AG09309 (cell line): ENCODE measurements around the gene TGIF1.

ENCODE experiments used
- DNase-seq: peaks from one replicate; pipeline ENCODE4 v3.0.0-alpha.2; 2010; ENCODE audit warnings: low read depth
- H3K4me3 ChIP-seq: 2 replicates; pipeline ENCODE4 v1.5.1; 2011; ENCODE audit warnings: mild to moderate bottlenecking, low read depth, low read length, moderate library complexity; ENCODE audit not compliant: control insufficient read depth
- TF ChIP-seq, protein P1 (sequence below): IDR thresholded peaks from 2 replicates; pipeline ENCODE4 v1.5.1; 2011; ENCODE audit warnings: mild to moderate bottlenecking, low read depth, low read length, inconsistent platforms; ENCODE audit not compliant: insufficient read depth, control insufficient read depth; ENCODE audit errors: missing control alignments

The TGIF1 gene

DNA sequence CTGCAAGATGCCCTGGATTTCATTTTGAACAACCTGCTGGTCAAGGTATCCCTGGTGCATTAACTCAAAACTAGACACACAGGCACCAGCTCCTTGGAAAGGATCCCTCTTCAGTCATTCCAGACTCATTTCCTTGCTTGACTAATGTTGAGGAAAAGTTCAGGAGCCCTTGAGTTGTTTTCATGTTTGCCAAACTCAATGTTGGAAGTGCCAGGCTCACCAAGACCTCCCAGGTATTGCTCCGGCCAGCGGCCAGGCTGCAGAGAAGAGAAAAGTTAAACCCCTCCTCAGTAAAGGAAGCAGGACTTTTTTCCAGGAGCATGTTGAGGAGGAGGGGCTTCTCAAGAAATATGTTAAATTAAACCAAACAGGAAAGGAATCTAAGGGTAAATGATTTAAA, 42.7 kb downstream of the TGIF1 start:
- TF ChIP-seq, protein P1, sequence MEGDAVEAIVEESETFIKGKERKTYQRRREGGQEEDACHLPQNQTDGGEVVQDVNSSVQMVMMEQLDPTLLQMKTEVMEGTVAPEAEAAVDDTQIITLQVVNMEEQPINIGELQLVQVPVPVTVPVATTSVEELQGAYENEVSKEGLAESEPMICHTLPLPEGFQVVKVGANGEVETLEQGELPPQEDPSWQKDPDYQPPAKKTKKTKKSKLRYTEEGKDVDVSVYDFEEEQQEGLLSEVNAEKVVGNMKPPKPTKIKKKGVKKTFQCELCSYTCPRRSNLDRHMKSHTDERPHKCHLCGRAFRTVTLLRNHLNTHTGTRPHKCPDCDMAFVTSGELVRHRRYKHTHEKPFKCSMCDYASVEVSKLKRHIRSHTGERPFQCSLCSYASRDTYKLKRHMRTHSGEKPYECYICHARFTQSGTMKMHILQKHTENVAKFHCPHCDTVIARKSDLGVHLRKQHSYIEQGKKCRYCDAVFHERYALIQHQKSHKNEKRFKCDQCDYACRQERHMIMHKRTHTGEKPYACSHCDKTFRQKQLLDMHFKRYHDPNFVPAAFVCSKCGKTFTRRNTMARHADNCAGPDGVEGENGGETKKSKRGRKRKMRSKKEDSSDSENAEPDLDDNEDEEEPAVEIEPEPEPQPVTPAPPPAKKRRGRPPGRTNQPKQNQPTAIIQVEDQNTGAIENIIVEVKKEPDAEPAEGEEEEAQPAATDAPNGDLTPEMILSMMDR: no peak
- no peak for DNase-seq
- H3K4me3 ChIP-seq: no peak overlapping the region

DNA sequence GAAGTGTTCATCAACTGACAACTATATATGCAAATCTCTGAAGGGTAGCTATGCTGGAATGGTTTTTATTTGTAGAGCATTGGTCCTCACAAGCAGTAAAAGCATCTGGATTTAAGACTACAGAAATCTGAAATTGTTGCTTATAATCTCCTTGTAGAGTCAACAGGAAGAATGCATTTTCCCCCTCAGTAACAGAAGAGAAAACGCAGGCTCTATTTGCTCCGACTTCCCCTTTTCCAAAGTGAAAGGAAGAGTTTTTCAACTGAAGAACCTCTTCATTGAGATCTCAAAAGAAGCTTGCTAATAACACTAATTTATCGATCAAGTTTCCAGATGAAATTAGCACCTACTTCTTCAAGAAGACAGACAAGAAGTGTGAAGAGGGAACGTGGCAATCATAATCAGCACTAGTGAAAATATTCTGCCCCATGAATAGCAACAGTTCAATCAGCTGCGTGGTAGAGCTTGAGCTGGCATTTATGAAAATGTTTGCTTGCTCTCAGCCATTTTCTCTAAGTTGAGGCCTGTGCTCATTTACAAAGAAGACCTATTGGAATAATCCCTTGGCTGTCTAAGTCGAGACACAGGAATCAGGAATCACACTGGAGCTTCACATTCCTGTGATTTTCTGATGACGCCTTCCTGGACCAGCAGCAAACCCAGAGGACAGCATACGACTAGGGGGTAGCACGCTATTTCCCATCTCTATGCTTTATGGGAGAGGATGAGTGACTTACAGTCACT, 43.7 kb downstream of the TGIF1 start:
- DNase-seq: no peak
- H3K4me3 ChIP-seq: no peak overlapping the region
- TF ChIP-seq, protein P1: no peak

DNA sequence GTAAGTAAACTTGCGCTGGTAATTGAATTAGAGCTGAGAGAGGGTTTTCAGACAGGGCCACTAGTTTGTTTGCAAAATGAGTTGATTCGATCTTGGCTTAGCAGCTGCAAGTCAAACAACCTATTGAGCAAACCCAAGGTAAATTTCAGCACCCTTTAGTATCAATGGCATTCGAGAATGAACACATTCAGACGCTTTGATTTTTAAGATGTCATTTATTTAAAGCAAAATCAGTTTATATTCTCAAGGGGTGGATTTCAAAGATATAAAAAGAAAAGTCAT, 44.2 kb downstream of the TGIF1 start:
- DNase-seq: no peak
- TF ChIP-seq, protein P1: no peak
- H3K4me3 ChIP-seq: no peak overlapping the region

DNA sequence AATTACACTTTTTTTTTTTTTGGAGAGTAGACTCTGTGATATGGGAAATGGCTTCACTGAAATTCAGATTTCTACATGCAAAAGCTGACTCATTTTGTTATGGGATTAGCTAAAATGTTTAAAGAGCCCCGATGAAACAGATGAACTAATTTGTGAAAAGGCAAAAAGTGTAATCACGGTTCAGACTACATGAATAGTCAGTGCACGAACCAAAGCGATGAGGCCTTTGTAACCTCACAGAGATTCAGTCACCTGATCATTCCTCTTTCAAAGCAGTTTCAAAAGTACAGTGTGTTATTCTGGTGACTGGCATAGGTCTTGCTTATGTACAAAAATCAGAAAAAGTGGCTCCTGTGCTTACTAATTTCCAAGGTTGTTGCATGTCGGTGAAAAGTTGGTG, 44.6 kb downstream of the TGIF1 start:
- TF ChIP-seq, protein P1: no peak
- no peak overlapping the region for H3K4me3 ChIP-seq
- DNase-seq: no peak

DNA sequence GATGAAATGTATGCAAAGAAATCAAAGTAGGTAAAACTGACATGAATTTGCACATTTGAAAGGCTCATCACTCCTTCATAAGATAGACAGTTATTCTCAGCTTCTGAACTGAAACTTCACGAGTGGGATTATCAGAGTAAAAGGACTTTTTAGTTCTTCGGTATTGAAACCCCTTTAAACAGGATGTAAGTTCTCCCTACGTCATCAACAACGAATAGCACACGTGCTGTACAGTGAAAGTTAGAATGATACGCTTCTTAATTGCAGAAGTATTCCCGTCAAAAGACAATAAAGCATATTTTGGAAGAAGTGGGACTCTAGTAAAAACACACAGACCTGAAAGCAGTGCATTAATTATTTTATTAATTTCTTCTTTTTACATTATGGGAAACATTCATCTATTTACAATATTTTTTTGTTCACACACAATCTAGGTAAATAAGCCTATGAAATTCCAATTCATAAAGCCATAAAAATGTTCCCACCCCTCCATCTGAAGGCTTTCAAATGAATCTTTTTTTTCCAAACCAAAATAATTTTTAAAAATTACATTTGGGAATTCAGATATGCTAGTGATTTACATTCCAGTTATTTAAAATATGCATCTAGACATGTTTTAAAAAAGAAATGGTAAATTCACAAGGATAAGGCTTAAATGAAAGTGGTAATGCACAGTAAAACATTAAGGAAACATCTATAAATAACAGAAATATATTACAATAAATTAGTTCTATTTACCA, 45.9 kb downstream of the TGIF1 start:
- DNase-seq: no peak
- H3K4me3 ChIP-seq: no peak overlapping the region
- TF ChIP-seq, protein P1: no peak

DNA sequence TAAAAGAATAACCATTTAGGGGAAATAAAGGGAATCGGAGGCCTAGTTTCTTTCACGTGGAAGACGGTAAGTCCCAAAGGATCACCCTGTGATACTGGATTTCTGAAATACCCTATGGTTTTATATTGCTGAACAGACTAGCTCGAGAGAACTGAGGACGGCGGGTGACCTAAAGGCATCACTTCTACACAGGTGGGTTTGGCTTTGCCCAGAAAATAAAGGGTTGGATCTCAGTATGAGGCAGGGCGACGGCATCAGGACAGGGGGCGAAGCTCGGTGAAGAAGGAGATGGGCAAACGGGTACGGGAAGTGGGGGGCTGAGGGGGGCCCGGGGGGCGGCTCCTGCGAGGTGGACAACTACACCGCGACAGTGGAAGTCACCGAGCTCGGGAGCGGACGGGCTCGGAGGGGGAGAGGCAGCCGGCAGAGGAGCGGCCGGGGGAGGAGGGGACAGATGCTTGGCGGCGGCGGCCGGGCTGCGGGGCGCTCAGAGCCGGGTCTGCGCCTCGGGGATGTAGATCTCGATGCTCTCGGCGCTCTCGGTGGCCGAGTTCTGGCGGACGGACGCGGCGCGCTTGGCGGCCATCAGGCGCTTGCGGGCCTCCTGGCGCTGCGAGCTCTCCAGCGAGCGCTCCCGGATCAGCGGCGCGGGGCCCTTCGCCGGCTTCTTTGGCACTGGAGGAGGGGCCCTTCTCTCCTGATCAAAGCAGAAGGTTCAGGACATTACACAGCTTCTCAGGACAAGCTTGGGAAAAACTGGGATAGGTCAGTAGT, 48.9 kb downstream of the TGIF1 start:
- TF ChIP-seq, protein P1: no peak
- no peak for DNase-seq
- peak overlapping the region; percentile 30 for H3K4me3 ChIP-seq
